Natural killer cell (primary cell): ENCODE data around the gene SEC14L1. TPM values are rescaled to one million over a fixed set of nuclear protein-coding genes. Genes with fewer than 3 reads are reported as not detected.

ENCODE experiments used
- ATAC-seq, 3 donors: fragments of 150-1000 bp in 2 of 3; fragments of 200-7000 bp in 1 of 3; cut with Tn5 transposase; 1 replicate in 1 of 3; 2 replicates in 2 of 3; pipeline ENCODE4 v1.10.0; 2021; ENCODE audit warnings: mild to moderate bottlenecking in 2 of 3, moderate library complexity in 2 of 3
- DNase-seq, 2 donors: peaks; one replicate each; pipeline versions ENCODE4 v3.0.0 to v3.0.0-alpha.2; 2013 to 2021; ENCODE audit warnings: mixed read lengths in 1 of 2
- H3K27ac ChIP-seq: one replicate; pipeline ENCODE4 v1.5.1; 2013; ENCODE audit warnings: mild to moderate bottlenecking, low read length
- H3K27me3 ChIP-seq: one replicate; pipeline ENCODE4 v1.6.1; 2013; ENCODE audit warnings: low read length; ENCODE audit not compliant: control insufficient read depth, insufficient read depth
- H3K36me3 ChIP-seq: one replicate; pipeline ENCODE4 v1.6.1; 2013; ENCODE audit warnings: low read length; ENCODE audit not compliant: control insufficient read depth, insufficient read depth
- H3K4me1 ChIP-seq: one replicate; pipeline ENCODE4 v1.6.1; 2013; ENCODE audit warnings: low read length; ENCODE audit not compliant: control insufficient read depth, insufficient read depth
- H3K4me3 ChIP-seq: one replicate; pipeline ENCODE4 v1.5.1; 2013; ENCODE audit warnings: low read length
- H3K9me3 ChIP-seq: one replicate; pipeline ENCODE4 v1.6.1; 2013; ENCODE audit warnings: low read length; ENCODE audit not compliant: control insufficient read depth, insufficient read depth
- H3K27ac Mint-ChIP-seq, 2 donors: one replicate each; pipeline ENCODE4 v1.8.0; 2022; ENCODE audit warnings: mild to moderate bottlenecking in 2 of 2, mixed read lengths in 2 of 2, moderate library complexity in 1 of 2
- H3K27me3 Mint-ChIP-seq, 2 donors: one replicate each; pipeline ENCODE4 v1.8.0; 2022; ENCODE audit warnings: low read depth in 2 of 2, mixed read lengths in 2 of 2
- H3K36me3 Mint-ChIP-seq: one replicate; pipeline ENCODE4 v1.8.0; 2022; ENCODE audit warnings: mixed read lengths
- H3K4me1 Mint-ChIP-seq, 2 donors: one replicate each; pipeline ENCODE4 v1.8.0; 2022; ENCODE audit warnings: mixed read lengths in 2 of 2
- H3K4me3 Mint-ChIP-seq: one replicate; pipeline ENCODE4 v1.8.0; 2022; ENCODE audit warnings: mild to moderate bottlenecking, moderate library complexity, mixed read lengths
- H3K9me3 Mint-ChIP-seq, 2 donors: one replicate each; pipeline ENCODE4 v1.8.0; 2022; ENCODE audit warnings: mixed read lengths in 2 of 2
- CTCF ChIP-seq: fragments of 200-600 bp; IDR thresholded peaks from one replicate; pipeline ENCODE4 v1.8.0; 2022; ENCODE audit warnings: antibody characterized with exemption
- WGBS: methylation state at CpG from one replicate; pipeline ENCODE4 v1.1.7; 2013; ENCODE audit warnings: missing lambda C conversion rate; ENCODE audit not compliant: insufficient coverage; 5-methylcytosine and 5-hydroxymethylcytosine counted together
- intact Hi-C: fragments of 100-400 bp; cut with micrococcal nuclease; formaldehyde crosslinking; loops from one replicate; pipeline ENCODE4 v1.14.2; 2022
- total RNA-seq, 4 donors: library from RNA; stranded (reverse); fragments of 120-200 nt in 1 of 4; gene quantifications; one replicate each; pipeline versions ENCODE4 v1.2.3 to v1.2.4, GENCODE V29; 2013 to 2022

Gene SEC14L1
- total RNA-seq, 3 donors from 2014 or later (not counting 1 experiment from before 2014, with no cell fraction given) = 129 to 160 (median 129) TPM

GRCh38 chr17:77141846-77142449 lies 1.2 kb downstream of the SEC14L1 start:
- peaks cover 2 to 7% of the 10 kb centered on the region in 2 donors for H3K9me3 Mint-ChIP-seq
- WGBS = 65% methylated on average over 9 of the region's 9 CpGs
- peak overlapping the region; percentile 84 to 86 for H3K27ac Mint-ChIP-seq
- H3K27ac ChIP-seq = peak overlapping the region; percentile 40
- H3K36me3 Mint-ChIP-seq = no peaks in the 10 kb centered on the region
- ATAC-seq (no peak), DNase-seq (no peak)
- peak overlapping the region; percentile 94 for H3K4me3 Mint-ChIP-seq
- H3K4me1 ChIP-seq = peaks cover 52% of the 10 kb centered on the region
- peaks cover 5% of the 10 kb centered on the region for H3K9me3 ChIP-seq
- TF ChIP-seq CTCF = no peak
- H3K36me3 ChIP-seq = peaks cover 16% of the 10 kb centered on the region
- H3K4me3 ChIP-seq = peak overlapping the region; percentile 43
- intact Hi-C loops = loop anchor here (2.0 kb wide), 1 partner anchor 53 kb away; no protein-coding TSS in a partner anchor
- no peaks in the 10 kb centered on the region for H3K27me3 Mint-ChIP-seq
- H3K4me1 Mint-ChIP-seq = peaks cover 59 to 60% of the 10 kb centered on the region in 2 donors
- no peaks in the 10 kb centered on the region for H3K27me3 ChIP-seq

- H3K4me1 Mint-ChIP-seq = peaks cover 64 to 65% of the 10 kb centered on the region in 2 donors
- WGBS = 92% methylated on average over 8 of the region's 8 CpGs
- TF ChIP-seq CTCF = no peak
- H3K36me3 ChIP-seq = peaks cover 24% of the 10 kb centered on the region
- peaks cover 1 to 3% of the 10 kb centered on the region in 2 donors for H3K9me3 Mint-ChIP-seq
- ATAC-seq (no peak), DNase-seq (no peak)
- peak overlapping the region; percentile 58 for H3K4me3 Mint-ChIP-seq
- peak overlapping the region; percentile 84 to 86 for H3K27ac Mint-ChIP-seq
- H3K27me3 Mint-ChIP-seq = no peaks in the 10 kb centered on the region
- H3K36me3 Mint-ChIP-seq = no peaks in the 10 kb centered on the region
- intact Hi-C loops = no loop called here
- no peaks in the 10 kb centered on the region for H3K9me3 ChIP-seq
- no peak overlapping the region for H3K4me3 ChIP-seq
- H3K27ac ChIP-seq = no peak overlapping the region
- H3K27me3 ChIP-seq = no peaks in the 10 kb centered on the region
- H3K4me1 ChIP-seq = peaks cover 53% of the 10 kb centered on the region
Observed at GRCh38 chr17:77142689-77143088, 1.9 kb downstream of the SEC14L1 start.

GRCh38 chr17:77143306-77143705 lies 2.5 kb downstream of the SEC14L1 start:
- Mint-ChIP-seq H3K27ac (peak overlapping the region; percentile 84 to 86), H3K4me3 (peak overlapping the region; percentile 15), H3K9me3 (no peaks in the 10 kb centered on the region), H3K36me3 (no peaks in the 10 kb centered on the region), H3K4me1 (peaks cover 61% of the 10 kb centered on the region in 2 donors), H3K27me3 (no peaks in the 10 kb centered on the region)
- Histone ChIP-seq H3K4me1 (peaks cover 46% of the 10 kb centered on the region), H3K27ac (no peak overlapping the region), H3K9me3 (no peaks in the 10 kb centered on the region), H3K4me3 (no peak overlapping the region), H3K36me3 (peaks cover 30% of the 10 kb centered on the region), H3K27me3 (no peaks in the 10 kb centered on the region)
- no CpG with 5 or more reads among the region's 1 CpG for WGBS
- intact Hi-C loops = no loop called here
- no peak for ATAC-seq
- DNase-seq = no peak
- no peak for TF ChIP-seq CTCF

- intact Hi-C loops = no loop called here
- ATAC-seq (no peak), DNase-seq (no peak)
- WGBS = 88% methylated on average over 4 of the region's 4 CpGs
- no peak overlapping the region for H3K4me3 ChIP-seq
- Mint-ChIP-seq H3K36me3 (no peaks in the 10 kb centered on the region), H3K27ac (peak overlapping the region in 1 of 2 donors; percentile 86), H3K27me3 (no peaks in the 10 kb centered on the region), H3K4me3 (peak overlapping the region; percentile 25), H3K9me3 (no peaks in the 10 kb centered on the region), H3K4me1 (peaks cover 70% of the 10 kb centered on the region in 2 donors)
- H3K27me3 ChIP-seq = no peaks in the 10 kb centered on the region
- H3K27ac ChIP-seq = no peak overlapping the region
- H3K36me3 ChIP-seq = peaks cover 39% of the 10 kb centered on the region
- TF ChIP-seq CTCF = no peak
- no peaks in the 10 kb centered on the region for H3K9me3 ChIP-seq
- H3K4me1 ChIP-seq = peaks cover 39% of the 10 kb centered on the region
Observed at GRCh38 chr17:77144227-77144626, 3.5 kb downstream of the SEC14L1 start.
